Measurements from ENCODE around the gene TPCN2.

DNA sequence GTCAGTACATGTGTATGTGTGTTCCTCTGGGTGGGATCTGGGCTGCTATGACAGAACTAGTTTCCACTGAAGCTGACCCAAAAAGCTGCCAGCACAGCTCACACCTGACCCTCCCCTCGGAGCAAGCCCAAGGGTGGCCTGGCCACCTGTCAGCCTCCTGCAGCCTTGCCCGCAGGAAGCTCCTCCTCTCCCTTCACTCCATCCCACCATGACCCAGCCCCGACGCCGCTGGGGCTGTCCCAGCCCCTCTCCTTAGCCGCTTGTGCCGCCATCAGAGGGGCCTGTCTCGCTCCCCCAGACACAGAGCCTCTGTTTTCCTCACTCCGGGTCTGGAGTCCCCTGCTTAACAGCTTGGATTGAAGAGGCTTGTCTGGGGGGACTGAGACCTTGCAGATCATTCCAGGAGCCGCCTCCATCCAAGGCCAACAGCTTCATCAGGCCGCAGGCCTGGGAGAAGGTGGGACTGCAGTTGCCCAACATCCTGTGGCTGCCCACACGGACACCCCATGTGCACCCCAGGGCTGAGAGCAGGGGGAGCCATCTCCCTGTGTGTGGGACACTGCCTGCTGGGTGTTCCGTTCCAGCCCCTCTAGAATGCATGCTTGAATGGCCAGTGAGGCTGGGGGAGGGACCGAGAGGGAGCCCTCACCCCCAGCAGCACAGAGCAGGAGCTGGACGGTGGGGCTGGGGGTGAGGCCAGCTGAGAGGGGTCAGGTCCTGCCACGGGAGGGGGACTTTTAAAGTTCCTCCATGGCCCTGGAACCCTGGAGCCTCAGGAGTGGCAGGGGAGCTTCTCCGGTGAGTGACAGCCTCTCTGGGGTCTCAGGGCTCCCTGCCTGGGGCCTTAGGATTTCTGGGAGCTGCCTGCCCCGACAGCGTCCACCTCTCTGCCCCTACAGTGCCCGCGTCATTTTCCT is 36.4 kb upstream of the TPCN2 start:
- TF ChIP-seq, protein P1, sequence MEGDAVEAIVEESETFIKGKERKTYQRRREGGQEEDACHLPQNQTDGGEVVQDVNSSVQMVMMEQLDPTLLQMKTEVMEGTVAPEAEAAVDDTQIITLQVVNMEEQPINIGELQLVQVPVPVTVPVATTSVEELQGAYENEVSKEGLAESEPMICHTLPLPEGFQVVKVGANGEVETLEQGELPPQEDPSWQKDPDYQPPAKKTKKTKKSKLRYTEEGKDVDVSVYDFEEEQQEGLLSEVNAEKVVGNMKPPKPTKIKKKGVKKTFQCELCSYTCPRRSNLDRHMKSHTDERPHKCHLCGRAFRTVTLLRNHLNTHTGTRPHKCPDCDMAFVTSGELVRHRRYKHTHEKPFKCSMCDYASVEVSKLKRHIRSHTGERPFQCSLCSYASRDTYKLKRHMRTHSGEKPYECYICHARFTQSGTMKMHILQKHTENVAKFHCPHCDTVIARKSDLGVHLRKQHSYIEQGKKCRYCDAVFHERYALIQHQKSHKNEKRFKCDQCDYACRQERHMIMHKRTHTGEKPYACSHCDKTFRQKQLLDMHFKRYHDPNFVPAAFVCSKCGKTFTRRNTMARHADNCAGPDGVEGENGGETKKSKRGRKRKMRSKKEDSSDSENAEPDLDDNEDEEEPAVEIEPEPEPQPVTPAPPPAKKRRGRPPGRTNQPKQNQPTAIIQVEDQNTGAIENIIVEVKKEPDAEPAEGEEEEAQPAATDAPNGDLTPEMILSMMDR (IDR thresholded peaks at IDR 0.05; ENCODE audit: insufficient read depth, low read length, poor library complexity, severe bottlenecking) = no peak
- no peak for TF ChIP-seq EZH2phosphoT487 (conservative IDR thresholded peaks at IDR 0.05; ENCODE audit: low read length)

Measured in SU-DHL-6 (cell line).